ENCODE measurements around the gene SNIP1. TPM values are rescaled to one million over a fixed set of nuclear protein-coding genes. Genes with fewer than 3 reads are reported as not detected.
"Not testable (repeated sequence)": the region's sequence is repeated elsewhere in the genome, so short reads cannot be mapped to it uniquely, and the experiment has no call there.

The SNIP1 gene
- total RNA-seq, 1 donor from 2014 or later, result 14.4 TPM

DNA sequence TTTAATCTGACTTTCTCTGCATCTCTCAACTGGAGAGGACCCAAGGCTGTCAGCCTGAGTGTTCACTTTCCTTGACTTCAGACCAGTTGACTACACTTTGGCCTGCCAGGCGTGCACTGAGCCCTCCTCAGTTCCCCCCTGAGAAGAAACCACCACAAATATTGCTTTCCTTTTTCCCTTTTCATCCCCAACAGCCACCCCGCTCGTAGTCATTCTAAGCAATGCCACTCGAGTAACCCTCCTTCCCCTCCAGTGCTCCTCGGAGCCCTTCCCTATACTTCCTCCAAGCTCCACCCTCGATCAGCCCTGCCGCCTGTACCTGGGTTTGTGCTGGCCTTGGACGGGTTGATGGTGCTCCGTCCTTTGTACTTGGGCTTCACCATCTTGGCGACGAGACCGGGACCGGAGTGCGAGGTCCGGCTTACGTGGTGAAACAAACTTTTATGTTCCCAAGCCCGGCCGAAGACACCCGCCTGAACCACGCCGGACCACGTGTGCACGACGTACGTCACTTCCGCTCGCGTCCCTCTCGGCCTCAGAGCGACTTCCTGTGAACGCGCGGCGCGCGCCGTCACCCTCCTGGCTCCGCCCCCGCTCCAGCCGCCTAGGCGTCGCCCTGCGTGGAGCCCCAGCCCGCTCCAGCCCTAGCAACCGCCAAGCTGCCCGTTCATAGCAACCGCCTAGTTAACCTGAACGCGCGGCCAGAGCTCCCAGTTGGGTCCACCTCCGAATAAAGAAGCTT, 41.5 kb upstream of the SNIP1 start, which contains the start of gene GNL2:
Gene GNL2, minus strand, starts transcription at position 498 of the 742 bp plus-strand sequence. Its CDS starts 115 bp downstream, at position 383.
- H3K27ac ChIP-seq, result peak within 1 kb of the TSS; percentile 81 to 82
- H3K4me1 ChIP-seq, result peaks cover 5 to 15% of the 10 kb centered on the region in 2 donors
- H3K27me3 ChIP-seq, result no peaks in the 10 kb centered on the region
- intact Hi-C loops (cut with DNase I), result loop anchor here (1.0 to 5.0 kb wide), 7 partner anchors 41 to 263 kb away; partner anchors contain the start of genes C1orf122, MEAF6, MTF1 and SNIP1
- peak within 1 kb of the TSS; percentile 78 to 80 for H3K4me3 ChIP-seq
- peak; percentile 86 to 98 for DNase-seq (ENCODE audit: low spot score in 2 of 2)
- H3K9me3 ChIP-seq, result no peaks in the 10 kb centered on the region
- TF ChIP-seq, protein P1, sequence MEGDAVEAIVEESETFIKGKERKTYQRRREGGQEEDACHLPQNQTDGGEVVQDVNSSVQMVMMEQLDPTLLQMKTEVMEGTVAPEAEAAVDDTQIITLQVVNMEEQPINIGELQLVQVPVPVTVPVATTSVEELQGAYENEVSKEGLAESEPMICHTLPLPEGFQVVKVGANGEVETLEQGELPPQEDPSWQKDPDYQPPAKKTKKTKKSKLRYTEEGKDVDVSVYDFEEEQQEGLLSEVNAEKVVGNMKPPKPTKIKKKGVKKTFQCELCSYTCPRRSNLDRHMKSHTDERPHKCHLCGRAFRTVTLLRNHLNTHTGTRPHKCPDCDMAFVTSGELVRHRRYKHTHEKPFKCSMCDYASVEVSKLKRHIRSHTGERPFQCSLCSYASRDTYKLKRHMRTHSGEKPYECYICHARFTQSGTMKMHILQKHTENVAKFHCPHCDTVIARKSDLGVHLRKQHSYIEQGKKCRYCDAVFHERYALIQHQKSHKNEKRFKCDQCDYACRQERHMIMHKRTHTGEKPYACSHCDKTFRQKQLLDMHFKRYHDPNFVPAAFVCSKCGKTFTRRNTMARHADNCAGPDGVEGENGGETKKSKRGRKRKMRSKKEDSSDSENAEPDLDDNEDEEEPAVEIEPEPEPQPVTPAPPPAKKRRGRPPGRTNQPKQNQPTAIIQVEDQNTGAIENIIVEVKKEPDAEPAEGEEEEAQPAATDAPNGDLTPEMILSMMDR (IDR thresholded peaks at IDR 0.05), result no peak
- H3K36me3 ChIP-seq, result peaks cover 20 to 28% of the 10 kb centered on the region in 2 donors

DNA sequence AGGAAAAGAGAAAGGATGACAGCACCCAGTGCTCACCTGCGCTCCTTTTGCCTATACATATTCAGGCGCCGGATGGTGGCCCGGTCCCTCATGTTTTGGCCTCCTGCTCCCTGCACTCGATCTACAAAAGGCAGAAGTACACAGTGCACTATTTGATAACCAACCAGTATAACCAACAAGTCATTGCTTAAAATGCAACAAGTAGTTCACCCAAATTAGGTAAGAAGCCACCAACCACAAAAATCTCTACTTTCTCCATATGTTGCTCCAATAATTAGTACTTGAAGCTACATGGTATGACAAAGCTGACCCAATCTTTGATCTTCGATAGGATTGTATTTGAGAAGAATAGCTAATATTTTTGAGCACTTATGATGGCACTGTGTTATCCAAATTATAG, 39.6 kb upstream of the SNIP1 start:
- Histone ChIP-seq H3K36me3 (peaks cover 35 to 46% of the 10 kb centered on the region in 2 donors), H3K27ac (no peak overlapping the region), H3K27me3 (no peaks in the 10 kb centered on the region), H3K9me3 (no peaks in the 10 kb centered on the region), H3K4me1 (peaks cover 5 to 15% of the 10 kb centered on the region in 2 donors), H3K4me3 (no peak overlapping the region)
- TF ChIP-seq, protein P1 (IDR thresholded peaks at IDR 0.05), result no peak
- intact Hi-C loops (cut with DNase I), result loop anchor here (2.0 kb wide), 2 partner anchors 79 to 89 kb away; partner anchors contain the start of gene MEAF6
- no peak for DNase-seq (ENCODE audit: low spot score in 2 of 2)

DNA sequence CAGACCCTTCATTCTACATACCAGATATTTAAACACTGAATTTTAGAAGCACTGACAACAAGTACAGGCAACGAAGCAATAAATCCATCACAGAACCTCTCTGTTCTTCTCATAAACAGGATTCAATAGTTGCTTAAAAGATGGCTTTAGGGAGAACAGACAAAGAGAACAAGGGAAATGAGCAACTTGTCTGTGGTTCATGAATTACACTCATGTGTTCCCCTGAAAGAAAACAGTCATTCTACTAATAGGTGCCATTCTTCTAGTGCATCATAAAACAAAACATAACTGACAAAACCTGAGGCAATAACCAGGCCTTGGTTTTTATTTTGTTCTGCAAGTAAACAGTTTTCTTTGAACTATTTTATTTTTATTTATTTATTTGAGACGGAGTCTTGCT, 34.8 kb upstream of the SNIP1 start:
- TF ChIP-seq, protein P1 (IDR thresholded peaks at IDR 0.05), result no peak
- H3K27ac ChIP-seq, result no peak overlapping the region
- peaks cover 57 to 88% of the 10 kb centered on the region in 2 donors for H3K36me3 ChIP-seq
- H3K9me3 ChIP-seq, result no peaks in the 10 kb centered on the region
- no peaks in the 10 kb centered on the region for H3K27me3 ChIP-seq
- DNase-seq (ENCODE audit: low spot score in 2 of 2), result no peak
- intact Hi-C loops (cut with DNase I), result no loop called here
- no peak overlapping the region for H3K4me3 ChIP-seq
- no peaks in the 10 kb centered on the region for H3K4me1 ChIP-seq

DNA sequence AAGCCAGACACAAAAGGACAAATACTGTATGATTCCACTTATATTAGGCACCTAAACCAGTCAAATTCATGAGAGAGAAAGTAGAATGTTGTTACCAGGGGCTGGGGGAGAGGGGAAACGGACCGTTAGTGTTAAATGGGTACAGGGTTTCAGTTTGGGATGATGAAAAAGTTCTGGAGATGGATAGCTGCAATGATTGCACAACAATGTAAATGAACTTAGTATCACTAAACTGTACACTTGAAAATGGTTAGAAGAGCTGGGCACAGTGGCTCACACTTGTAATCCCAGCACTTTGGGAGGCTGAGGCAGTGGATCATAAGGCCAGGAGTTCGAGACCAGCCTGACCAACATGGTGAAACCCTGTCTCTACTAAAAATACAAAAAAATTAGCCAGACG, 30.5 kb upstream of the SNIP1 start:
- H3K4me1 ChIP-seq; H3K4me3 ChIP-seq; DNase-seq (ENCODE audit: low spot score in 2 of 2); H3K27me3 ChIP-seq; H3K27ac ChIP-seq; H3K9me3 ChIP-seq; intact Hi-C loops (cut with DNase I): not testable (repeated sequence)
- peaks cover 65 to 92% of the 10 kb centered on the region in 2 donors for H3K36me3 ChIP-seq

DNA sequence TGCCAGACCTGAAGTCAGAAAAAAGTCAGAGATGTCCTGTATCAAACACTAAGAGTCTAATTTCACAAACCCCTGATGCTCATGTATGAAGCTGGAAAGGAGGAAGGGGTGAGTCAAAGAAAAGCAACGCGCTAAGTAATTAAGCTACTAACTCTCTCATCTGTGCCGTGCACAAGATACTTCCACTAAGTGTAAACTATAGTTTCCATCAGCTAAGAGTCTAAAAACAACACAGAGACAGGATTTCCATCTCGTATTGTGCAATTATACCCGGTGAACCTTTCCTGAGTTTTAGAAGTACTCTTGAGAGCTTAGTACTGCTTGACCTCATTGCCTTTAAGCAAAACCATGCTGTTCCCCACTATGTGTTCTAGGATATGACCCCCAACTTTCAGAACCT, 21.6 kb upstream of the SNIP1 start:
- intact Hi-C loops (cut with DNase I), result no loop called here
- Histone ChIP-seq H3K27ac (no peak overlapping the region), H3K36me3 (peaks cover 83 to 93% of the 10 kb centered on the region in 2 donors)

More for the DNA sequence above, 21.6 kb upstream of the SNIP1 start:
- Histone ChIP-seq H3K4me1 (no peaks in the 10 kb centered on the region), H3K27me3 (no peaks in the 10 kb centered on the region), H3K9me3 (no peaks in the 10 kb centered on the region), H3K4me3 (no peak overlapping the region)
- TF ChIP-seq, protein P1 (IDR thresholded peaks at IDR 0.05), result no peak
- no peak for DNase-seq (ENCODE audit: low spot score in 2 of 2)
